Stimulated activated CD4-positive, alpha-beta T cell treated with anti-CD3 and anti-CD28 coated beads, TNF-alpha, amount 100 ng/mL, for 48 hours (primary cell): ENCODE results near the gene RPLP2.

Experiments
- DNase-seq, 3 donors: peaks; one replicate each; pipeline ENCODE4 v3.0.0-alpha.2; 2020; ENCODE audit warnings: low read depth in 3 of 3

Gene RPLP2

GRCh38 chr11:849951-850774 lies 40.4 kb downstream of the RPLP2 start:
- no peak for DNase-seq

- DNase-seq: no peak
Measured at GRCh38 chr11:850775-851763, 41.3 kb downstream of the RPLP2 start.

GRCh38 chr11:852762-853161 lies 43.0 kb downstream of the RPLP2 start:
- no peak for DNase-seq

- DNase-seq: no peak
Measured at GRCh38 chr11:853682-854448, 44.1 kb downstream of the RPLP2 start.

- DNase-seq: no peak
Measured at GRCh38 chr11:854601-855329, 45.0 kb downstream of the RPLP2 start.

GRCh38 chr11:855330-855674 lies 45.5 kb downstream of the RPLP2 start:
- no peak for DNase-seq

GRCh38 chr11:855796-856195 lies 46.0 kb downstream of the RPLP2 start:
- no peak for DNase-seq

- DNase-seq: no peak
Measured at GRCh38 chr11:856397-856796, 46.6 kb downstream of the RPLP2 start.

- DNase-seq: no peak
Measured at GRCh38 chr11:858053-858761, 48.4 kb downstream of the RPLP2 start.

- no peak for DNase-seq
Measured at GRCh38 chr11:858762-859339, 49.1 kb downstream of the RPLP2 start.

- no peak for DNase-seq
Measured at GRCh38 chr11:859394-860131, 49.8 kb downstream of the RPLP2 start.

GRCh38 chr11:860234-861104 lies 50.7 kb downstream of the RPLP2 start:
- DNase-seq: no peak

- no peak for DNase-seq
Measured at GRCh38 chr11:861105-861479, 51.3 kb downstream of the RPLP2 start.

GRCh38 chr11:862081-862661 lies 52.4 kb downstream of the RPLP2 start:
- DNase-seq: no peak
